ENCODE measurements around the gene FGR.
"Not testable (repeated sequence)": the region's sequence is repeated elsewhere in the genome, so short reads cannot be mapped to it uniquely, and the experiment has no call there.

The FGR gene

DNA sequence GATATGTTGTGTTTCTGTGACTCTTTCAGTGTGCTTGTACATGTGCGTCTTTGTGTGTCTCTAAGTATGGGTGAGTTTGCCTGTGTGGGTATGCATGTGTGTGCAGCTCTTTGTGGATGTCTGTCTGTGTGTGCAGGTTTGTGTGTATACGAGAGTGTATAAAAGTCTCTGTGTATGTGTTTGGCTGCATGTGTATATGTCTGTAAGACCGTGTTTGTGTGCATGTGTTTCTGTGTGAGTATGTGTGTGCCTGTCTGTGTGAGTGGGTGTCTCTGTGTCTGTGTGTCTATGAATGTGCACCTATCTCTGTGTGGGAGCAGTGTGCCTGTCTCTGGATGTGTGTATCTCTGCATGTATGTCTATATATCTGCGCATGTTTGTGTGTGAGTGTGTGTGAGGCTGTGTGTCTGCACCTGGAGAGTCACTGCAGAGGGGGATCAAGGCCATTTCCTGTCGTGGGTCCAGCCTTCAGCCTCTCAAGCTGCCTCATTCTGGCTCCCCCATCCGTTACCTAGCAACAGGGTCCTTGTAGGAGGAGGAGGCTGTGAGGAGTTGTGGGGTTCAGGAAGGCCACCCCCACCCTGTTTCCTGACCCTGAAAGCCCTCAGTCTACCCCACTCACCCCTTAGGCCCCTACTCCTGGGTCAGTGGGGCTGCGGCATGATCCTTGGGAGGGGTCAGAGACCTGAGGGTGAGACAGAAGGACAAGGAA is 10.4 kb downstream of the FGR start:
- H3K27ac ChIP-seq = no peak overlapping the region
- TF ChIP-seq, protein P1, sequence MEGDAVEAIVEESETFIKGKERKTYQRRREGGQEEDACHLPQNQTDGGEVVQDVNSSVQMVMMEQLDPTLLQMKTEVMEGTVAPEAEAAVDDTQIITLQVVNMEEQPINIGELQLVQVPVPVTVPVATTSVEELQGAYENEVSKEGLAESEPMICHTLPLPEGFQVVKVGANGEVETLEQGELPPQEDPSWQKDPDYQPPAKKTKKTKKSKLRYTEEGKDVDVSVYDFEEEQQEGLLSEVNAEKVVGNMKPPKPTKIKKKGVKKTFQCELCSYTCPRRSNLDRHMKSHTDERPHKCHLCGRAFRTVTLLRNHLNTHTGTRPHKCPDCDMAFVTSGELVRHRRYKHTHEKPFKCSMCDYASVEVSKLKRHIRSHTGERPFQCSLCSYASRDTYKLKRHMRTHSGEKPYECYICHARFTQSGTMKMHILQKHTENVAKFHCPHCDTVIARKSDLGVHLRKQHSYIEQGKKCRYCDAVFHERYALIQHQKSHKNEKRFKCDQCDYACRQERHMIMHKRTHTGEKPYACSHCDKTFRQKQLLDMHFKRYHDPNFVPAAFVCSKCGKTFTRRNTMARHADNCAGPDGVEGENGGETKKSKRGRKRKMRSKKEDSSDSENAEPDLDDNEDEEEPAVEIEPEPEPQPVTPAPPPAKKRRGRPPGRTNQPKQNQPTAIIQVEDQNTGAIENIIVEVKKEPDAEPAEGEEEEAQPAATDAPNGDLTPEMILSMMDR (conservative IDR thresholded peaks at IDR 0.05) = no peak
- no peak for TF ChIP-seq ZFX (IDR thresholded peaks at IDR 0.05)

DNA sequence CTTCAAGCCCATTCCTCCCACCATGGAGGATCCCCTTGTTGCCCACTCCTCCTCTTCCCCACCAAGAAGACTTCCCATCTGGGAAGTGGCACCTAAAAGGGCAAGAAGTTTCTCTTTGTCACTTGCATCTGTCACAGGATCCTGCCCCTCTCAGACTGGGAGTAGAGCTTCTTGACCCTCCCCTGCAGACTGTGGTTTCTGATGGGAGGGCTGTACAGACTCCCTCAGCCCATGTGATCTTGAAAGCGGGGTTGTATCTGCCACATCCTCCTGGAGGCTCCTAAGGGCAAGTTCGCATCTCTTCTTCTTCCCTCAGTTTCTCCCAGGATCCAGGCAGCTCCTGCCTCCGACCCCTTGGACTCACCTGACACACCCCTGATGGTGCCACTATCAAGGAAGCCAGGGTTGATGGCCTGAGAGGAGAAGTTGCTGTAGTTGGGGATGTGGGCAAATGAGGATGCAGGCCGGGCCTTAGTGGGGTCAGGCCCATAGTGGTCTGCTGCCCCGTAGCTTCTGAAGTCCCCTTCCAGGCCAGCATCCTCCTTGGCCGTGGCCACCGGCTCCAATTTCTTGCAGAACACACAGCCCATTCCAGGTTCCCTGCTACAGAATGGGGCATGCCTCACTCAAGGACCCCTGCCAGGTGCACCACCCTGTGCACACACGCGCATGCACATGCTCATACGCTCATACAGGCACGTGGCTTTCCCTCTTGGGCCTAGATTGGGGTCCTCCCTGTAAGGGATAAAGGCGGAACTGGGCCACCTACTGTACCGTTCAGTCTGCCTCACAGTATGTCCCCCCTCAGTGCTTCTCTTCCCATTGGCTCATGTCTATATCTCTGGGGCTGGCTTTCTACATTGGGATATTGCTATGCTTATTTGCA is 11.4 kb downstream of the FGR start:
- TF ChIP-seq ZFX (IDR thresholded peaks at IDR 0.05) = no peak
- TF ChIP-seq, protein P1 (conservative IDR thresholded peaks at IDR 0.05) = no peak
- no peak overlapping the region for H3K27ac ChIP-seq

DNA sequence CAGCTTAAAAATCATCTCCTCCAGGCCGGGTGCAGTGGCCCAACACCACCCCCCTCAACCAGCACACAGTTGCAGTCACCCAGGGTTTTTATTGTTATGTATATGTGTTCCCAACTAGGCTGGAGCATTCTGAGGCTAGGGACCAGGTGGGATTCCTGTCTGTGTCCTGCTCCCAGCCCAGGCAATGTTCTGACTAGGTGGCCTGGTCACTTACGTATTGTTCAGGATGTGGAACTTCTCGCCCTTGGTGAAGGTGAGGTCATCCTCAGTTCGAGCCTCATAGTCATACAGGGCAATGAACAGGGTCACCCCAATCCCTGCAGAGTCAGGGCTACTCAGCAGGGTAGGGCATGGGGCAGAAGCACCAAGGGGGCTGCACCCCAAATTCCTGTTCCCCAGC is 12.2 kb downstream of the FGR start:
- TF ChIP-seq, protein P1 (conservative IDR thresholded peaks at IDR 0.05) = no peak
- TF ChIP-seq ZFX (IDR thresholded peaks at IDR 0.05) = no peak
- no peak overlapping the region for H3K27ac ChIP-seq

DNA sequence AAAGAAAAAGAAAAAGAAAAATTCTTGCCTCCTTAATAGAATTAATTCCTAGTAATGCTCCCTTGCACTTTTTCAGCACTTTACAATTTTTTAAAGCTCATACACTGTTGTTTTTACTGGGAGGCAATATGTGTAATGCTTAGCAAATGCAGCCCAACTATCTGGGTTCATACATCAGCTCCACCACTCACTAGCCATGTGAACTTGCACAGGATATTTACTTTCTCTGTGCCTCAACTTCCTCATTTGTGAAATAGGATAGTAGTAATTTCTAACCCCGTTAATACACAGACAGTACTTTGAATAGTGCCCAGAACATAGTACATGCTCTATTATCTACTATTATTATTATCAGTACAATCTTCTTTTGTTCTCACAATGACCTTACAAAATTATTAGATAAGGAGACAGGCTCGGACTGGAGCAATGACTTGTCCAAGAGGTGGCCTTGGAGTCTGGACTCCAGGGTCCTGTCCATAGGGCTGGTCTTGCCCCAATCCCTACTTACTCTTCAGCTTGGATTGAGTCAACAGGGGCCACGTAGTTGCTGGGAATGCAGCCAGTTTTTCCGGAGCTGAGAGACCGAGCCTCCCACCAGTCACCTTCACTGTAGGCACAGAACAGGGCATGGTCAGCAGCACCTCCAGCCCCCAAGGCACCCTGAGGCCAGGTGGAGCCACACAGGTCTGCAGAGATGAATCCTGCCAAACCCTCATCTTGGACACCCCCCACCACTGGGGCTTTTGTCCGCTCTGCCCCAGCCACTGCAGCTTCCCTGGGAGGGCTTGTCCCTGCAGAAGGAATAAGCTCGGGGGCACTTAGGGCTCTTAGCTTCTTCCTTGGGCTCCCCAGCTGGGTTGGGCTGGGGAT is 13.7 kb downstream of the FGR start:
- no peak for TF ChIP-seq ZFX (IDR thresholded peaks at IDR 0.05)
- TF ChIP-seq, protein P1 (conservative IDR thresholded peaks at IDR 0.05) = no peak
- H3K27ac ChIP-seq = no peak overlapping the region

DNA sequence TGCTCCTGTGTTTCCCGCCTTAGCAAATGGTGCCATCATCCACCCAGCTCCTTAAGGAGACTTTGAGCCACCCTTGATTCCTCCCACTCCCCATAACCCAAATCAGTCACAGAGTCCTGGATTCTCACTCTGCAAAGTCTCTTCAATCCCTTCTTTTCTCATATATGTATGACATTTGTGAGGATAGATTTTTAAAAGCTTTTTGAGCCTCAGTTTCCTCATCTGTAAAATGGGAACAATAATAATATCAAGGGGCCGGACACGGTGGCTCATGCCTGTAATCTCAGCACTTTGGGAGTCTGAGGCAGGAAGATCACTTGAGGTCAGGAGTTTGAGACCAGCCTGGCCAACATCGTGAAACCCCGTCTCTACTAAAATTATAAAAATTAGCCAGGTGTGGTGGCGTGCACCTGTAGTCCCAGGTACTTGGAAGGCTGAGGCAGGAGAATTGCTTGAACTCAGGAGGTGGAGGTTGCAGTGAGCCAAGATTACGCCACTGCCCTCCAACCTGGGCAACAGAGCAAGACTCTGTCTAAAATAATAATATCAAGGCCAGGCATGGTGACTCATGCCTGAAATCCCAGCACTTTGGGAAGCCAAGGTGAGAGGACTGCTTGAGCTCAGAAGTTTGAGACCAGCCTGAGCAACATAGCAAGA is 15.1 kb downstream of the FGR start:
- not testable (repeated sequence) for H3K27ac ChIP-seq

DNA sequence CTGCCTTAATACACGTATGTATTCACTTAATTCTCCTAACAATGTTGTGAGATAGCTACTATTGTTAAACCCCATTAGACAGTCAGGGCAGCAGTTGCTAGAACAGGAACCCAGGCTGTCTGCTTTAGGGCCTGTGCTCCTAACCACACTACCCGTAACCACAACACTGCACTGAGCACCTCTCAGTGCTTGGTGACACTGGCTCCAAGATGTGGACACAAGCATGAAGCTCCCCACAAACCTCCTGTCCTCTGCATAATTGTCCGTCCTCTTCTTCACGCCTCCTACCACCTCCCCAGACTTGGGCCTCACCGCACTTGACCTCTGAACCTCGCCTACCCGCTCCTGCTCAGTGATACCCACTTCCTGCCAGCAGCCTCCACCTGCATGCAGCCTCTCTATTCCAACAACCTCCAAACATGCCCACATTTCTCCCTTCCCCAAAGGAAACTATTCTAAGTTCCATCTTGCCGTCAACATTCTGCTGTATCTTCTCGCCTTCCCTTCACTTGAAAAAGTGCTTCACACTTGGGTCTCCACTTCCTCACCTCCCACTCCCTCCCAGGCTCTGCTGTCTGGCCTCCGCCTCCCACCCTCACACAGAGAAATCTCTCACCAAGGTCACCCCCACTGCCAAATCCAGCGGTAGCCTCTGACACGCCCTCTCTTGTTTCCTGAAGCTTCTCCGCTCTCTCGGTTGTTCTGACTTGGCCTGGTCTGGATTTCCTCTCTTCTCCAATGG is 16.5 kb downstream of the FGR start:
- TF ChIP-seq ZFX (IDR thresholded peaks at IDR 0.05) = no peak
- TF ChIP-seq, protein P1 (conservative IDR thresholded peaks at IDR 0.05) = no peak
- H3K27ac ChIP-seq = no peak overlapping the region

DNA sequence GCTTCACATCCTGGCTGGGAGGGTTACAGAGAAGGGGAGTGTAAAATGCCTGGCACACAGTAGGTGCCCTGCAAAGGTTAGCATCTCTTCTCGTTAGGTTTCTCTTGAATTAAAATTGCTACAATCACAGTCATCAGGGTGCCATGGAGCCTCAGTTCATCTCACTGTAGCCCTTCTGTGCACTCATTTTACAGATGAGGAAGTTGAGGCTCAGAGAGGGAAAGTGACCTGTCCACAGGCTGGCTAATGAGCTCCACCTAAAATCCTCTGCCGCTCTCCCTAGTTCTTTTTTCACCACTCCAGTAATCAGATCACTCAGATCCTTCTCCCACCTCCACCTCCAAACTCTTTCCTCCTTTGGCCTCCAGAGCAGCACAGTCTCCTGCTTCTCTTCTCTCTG is 17.6 kb downstream of the FGR start:
- no peak overlapping the region for H3K27ac ChIP-seq

More for the DNA sequence above, 17.6 kb downstream of the FGR start:
- TF ChIP-seq, protein P1 (conservative IDR thresholded peaks at IDR 0.05) = no peak
- TF ChIP-seq ZFX (IDR thresholded peaks at IDR 0.05) = no peak
